ENCODE results near the gene EREG.
A peak's percentile ranks its signal among the peaks of the same experiment; 100 is the strongest.

Gene EREG

DNA sequence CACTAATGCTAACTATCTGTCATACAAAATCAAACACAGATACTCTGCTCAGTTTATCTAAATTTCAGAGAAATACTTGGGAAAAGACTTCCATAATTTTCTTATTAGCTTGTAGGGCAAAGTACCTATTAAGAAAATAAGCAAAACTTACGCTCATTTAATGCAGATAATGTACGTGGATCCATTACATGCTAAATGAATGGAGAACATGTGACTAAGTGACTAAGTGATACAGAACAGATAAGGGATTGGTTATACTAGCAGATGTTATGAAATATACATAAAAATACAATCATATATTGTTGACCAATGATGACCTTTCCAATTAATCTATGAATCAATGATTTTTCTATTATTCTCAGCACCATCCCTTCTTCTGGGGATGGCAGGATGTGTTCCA is 25.7 kb downstream of the EREG start:
- no peak for TF ChIP-seq EZH2phosphoT487 (IDR thresholded peaks at IDR 0.05; ENCODE audit: low read depth)
- TF ChIP-seq, protein P1, sequence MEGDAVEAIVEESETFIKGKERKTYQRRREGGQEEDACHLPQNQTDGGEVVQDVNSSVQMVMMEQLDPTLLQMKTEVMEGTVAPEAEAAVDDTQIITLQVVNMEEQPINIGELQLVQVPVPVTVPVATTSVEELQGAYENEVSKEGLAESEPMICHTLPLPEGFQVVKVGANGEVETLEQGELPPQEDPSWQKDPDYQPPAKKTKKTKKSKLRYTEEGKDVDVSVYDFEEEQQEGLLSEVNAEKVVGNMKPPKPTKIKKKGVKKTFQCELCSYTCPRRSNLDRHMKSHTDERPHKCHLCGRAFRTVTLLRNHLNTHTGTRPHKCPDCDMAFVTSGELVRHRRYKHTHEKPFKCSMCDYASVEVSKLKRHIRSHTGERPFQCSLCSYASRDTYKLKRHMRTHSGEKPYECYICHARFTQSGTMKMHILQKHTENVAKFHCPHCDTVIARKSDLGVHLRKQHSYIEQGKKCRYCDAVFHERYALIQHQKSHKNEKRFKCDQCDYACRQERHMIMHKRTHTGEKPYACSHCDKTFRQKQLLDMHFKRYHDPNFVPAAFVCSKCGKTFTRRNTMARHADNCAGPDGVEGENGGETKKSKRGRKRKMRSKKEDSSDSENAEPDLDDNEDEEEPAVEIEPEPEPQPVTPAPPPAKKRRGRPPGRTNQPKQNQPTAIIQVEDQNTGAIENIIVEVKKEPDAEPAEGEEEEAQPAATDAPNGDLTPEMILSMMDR (IDR thresholded peaks at IDR 0.05; ENCODE audit: low read depth, low read length): no peak
- Histone ChIP-seq H3K9ac (ENCODE audit: low read length) (no peak overlapping the region), H3K4me2 (ENCODE audit: low read length) (no peak overlapping the region), H4K20me1 (ENCODE audit: insufficient read depth, low read length) (no peaks in the 10 kb centered on the region), H3K36me3 (replicated peaks; ENCODE audit: low read depth, low read length) (no peaks in the 10 kb centered on the region), H3K9me3 (ENCODE audit: insufficient read depth, low read length) (no peaks in the 10 kb centered on the region), H3K79me2 (ENCODE audit: low read length) (no peaks in the 10 kb centered on the region), H3K4me3 (ENCODE audit: low read length) (no peak overlapping the region), H3K27me3 (ENCODE audit: low read depth, low read length) (no peaks in the 10 kb centered on the region), H3K4me1 (ENCODE audit: low read length) (no peaks in the 10 kb centered on the region), H2AFZ (ENCODE audit: low read depth, low read length) (no peak overlapping the region), H3K27ac (ENCODE audit: low read length) (no peak overlapping the region)

DNA sequence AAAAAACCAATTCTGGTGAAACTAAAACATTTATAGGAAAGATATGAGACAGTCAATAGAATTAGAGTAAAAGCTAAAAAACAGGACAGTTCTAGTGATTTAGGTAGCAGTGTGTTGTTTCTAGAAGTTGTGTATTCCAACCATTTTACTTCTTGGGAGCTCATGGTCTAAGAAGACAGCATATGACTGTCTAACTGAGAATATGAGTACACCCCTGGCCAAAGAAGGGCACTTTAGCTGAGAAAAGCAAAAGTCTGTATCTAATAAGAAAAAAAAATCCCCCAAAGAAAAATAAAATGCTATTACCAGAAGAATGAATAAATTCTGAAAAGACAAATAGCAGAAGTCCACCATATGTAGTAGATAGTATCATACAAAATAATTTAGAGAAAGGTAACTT is 26.4 kb downstream of the EREG start:
- Histone ChIP-seq H3K27ac (ENCODE audit: low read length) (no peak overlapping the region), H4K20me1 (ENCODE audit: insufficient read depth, low read length) (no peaks in the 10 kb centered on the region), H3K9me3 (ENCODE audit: insufficient read depth, low read length) (no peaks in the 10 kb centered on the region), H3K36me3 (replicated peaks; ENCODE audit: low read depth, low read length) (no peaks in the 10 kb centered on the region), H3K79me2 (ENCODE audit: low read length) (no peaks in the 10 kb centered on the region), H3K4me3 (ENCODE audit: low read length) (no peak overlapping the region), H3K9ac (ENCODE audit: low read length) (no peak overlapping the region), H3K4me1 (ENCODE audit: low read length) (no peaks in the 10 kb centered on the region), H3K27me3 (ENCODE audit: low read depth, low read length) (no peaks in the 10 kb centered on the region), H3K4me2 (ENCODE audit: low read length) (no peak overlapping the region), H2AFZ (ENCODE audit: low read depth, low read length) (peak overlapping the region; percentile 26; the same call in 1 of the 2 replicates)
- TF ChIP-seq, protein P1 (IDR thresholded peaks at IDR 0.05; ENCODE audit: low read depth, low read length): no peak
- TF ChIP-seq EZH2phosphoT487 (IDR thresholded peaks at IDR 0.05; ENCODE audit: low read depth): no peak

DNA sequence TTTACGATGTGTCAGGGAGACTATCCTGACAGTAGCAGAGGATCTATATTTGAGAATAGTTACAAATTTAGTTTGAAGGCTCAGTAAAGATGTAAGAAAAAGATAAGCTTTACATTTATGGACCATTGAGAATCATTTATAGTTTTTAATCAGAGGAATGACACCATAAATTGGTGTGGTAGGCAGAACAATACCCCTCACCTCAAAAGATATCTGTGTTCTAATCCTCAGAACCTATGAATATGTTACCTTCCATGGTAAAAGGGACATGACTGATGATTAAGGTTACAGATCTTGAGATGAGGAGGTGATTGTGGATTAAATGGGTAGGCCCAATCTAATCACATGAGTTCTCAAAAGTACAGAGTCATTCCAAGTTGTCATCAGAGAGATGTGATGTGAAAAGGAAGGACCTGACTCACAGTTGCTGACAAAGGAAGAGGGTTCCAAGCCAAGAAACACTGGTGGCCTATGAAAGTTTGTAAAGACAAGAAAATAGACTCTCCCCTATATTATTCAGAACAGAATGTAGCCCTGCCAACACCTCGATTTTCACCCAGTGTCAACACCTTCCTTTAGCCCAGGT is 27.0 kb downstream of the EREG start:
- peak overlapping the region; percentile 26; the same call in 1 of the 2 replicates for H2AFZ ChIP-seq (ENCODE audit: low read depth, low read length)
- H3K27ac ChIP-seq (ENCODE audit: low read length): no peak overlapping the region
- no peaks in the 10 kb centered on the region for H3K79me2 ChIP-seq (ENCODE audit: low read length)
- no peaks in the 10 kb centered on the region for H4K20me1 ChIP-seq (ENCODE audit: insufficient read depth, low read length)
- H3K4me2 ChIP-seq (ENCODE audit: low read length): no peak overlapping the region
- TF ChIP-seq, protein P1 (IDR thresholded peaks at IDR 0.05; ENCODE audit: low read depth, low read length): no peak
- TF ChIP-seq EZH2phosphoT487 (IDR thresholded peaks at IDR 0.05; ENCODE audit: low read depth): no peak
- H3K9ac ChIP-seq (ENCODE audit: low read length): no peak overlapping the region
- H3K4me3 ChIP-seq (ENCODE audit: low read length): no peak overlapping the region
- H3K27me3 ChIP-seq (ENCODE audit: low read depth, low read length): no peaks in the 10 kb centered on the region
- H3K36me3 ChIP-seq (replicated peaks; ENCODE audit: low read depth, low read length): no peaks in the 10 kb centered on the region
- no peaks in the 10 kb centered on the region for H3K4me1 ChIP-seq (ENCODE audit: low read length)
- no peaks in the 10 kb centered on the region for H3K9me3 ChIP-seq (ENCODE audit: insufficient read depth, low read length)

DNA sequence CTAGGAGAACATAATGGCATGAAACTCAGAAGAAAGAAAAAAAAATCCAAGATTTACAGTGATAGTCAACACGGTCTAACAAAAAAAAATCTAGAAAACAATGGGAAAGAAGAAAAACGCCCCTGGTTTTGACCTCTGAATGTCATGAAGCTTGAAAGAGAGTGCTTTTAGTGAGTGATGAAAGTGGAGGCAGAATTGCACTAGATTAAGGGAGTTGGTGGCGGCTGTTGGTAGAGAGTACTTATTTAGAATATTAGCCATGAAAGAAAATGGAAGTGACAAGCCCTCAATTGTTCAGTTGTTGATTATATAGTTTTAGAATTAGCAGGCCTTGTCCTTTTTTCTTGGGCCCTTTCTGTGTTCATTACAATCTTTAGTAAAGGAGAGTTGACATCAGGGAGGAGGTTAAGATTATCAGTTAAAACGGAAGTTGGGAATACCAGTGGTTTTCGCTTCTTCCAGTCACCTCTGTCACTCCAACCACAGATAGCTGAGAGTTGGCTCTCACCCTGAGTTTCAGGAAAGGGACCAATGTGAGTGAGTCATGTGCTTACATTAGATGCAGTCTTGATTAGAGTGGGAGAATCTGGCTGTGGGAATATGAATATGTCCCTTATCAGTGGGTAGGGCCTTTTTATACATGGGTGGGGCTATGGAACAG is 29.7 kb downstream of the EREG start:
- H3K4me1 ChIP-seq (ENCODE audit: low read length): peaks cover 6% of the 10 kb centered on the region; the same call in 1 of the 2 replicates
- H3K4me2 ChIP-seq (ENCODE audit: low read length): no peak overlapping the region
- H3K27ac ChIP-seq (ENCODE audit: low read length): no peak overlapping the region
- H2AFZ ChIP-seq (ENCODE audit: low read depth, low read length): no peak overlapping the region
- H3K27me3 ChIP-seq (ENCODE audit: low read depth, low read length): no peaks in the 10 kb centered on the region
- no peaks in the 10 kb centered on the region for H3K36me3 ChIP-seq (replicated peaks; ENCODE audit: low read depth, low read length)
- no peaks in the 10 kb centered on the region for H4K20me1 ChIP-seq (ENCODE audit: insufficient read depth, low read length)
- no peak overlapping the region for H3K9ac ChIP-seq (ENCODE audit: low read length)
- no peak overlapping the region for H3K4me3 ChIP-seq (ENCODE audit: low read length)
- TF ChIP-seq, protein P1 (IDR thresholded peaks at IDR 0.05; ENCODE audit: low read depth, low read length): no peak
- no peak for TF ChIP-seq EZH2phosphoT487 (IDR thresholded peaks at IDR 0.05; ENCODE audit: low read depth)
- no peaks in the 10 kb centered on the region for H3K79me2 ChIP-seq (ENCODE audit: low read length)
- H3K9me3 ChIP-seq (ENCODE audit: insufficient read depth, low read length): no peaks in the 10 kb centered on the region
